HL-60 (cell line): ENCODE measurements around the gene DDC.
"Not testable (repeated sequence)": the region's sequence is repeated elsewhere in the genome, so short reads cannot be mapped to it uniquely, and the experiment has no call there.

ENCODE experiments used
- DNase-seq, 2 experiments: peaks; one replicate each; pipeline ENCODE4 v3.0.0-alpha.2; 2010 to 2020; ENCODE audit warnings: low read depth in 1 of 2, low spot score in 1 of 2
- H3K27ac ChIP-seq: fragments of 250-450 bp; sonication (Bioruptor Pico); replicated peaks from 2 replicates; pipeline ENCODE4 v1.5.1; 2020; ENCODE audit warnings: mild to moderate bottlenecking, moderate library complexity
- H3K27me3 ChIP-seq: fragments of 250-450 bp; sonication (Bioruptor Pico); 2 replicates; pipeline ENCODE4 v1.5.1; 2021; ENCODE audit warnings: mild to moderate bottlenecking, moderate library complexity; ENCODE audit not compliant: insufficient read depth, poor library complexity, severe bottlenecking
- H3K4me3 ChIP-seq: replicated peaks from 2 replicates; pipeline ENCODE4 v1.5.1; 2011; ENCODE audit warnings: mild to moderate bottlenecking, control low read depth, low read length; ENCODE audit not compliant: insufficient read depth
- GABPA ChIP-seq: IDR thresholded peaks from 2 replicates; pipeline ENCODE4 v1.6.1; 2012; ENCODE audit warnings: low read depth
- POLR2AphosphoS5 ChIP-seq: IDR thresholded peaks from 2 replicates; pipeline ENCODE4 v1.6.1; 2012; ENCODE audit warnings: low read depth
- SPI1 ChIP-seq: IDR thresholded peaks from 2 replicates; pipeline ENCODE4 v1.6.1; 2012; ENCODE audit warnings: low read depth, mild to moderate bottlenecking, borderline replicate concordance
- TF ChIP-seq, protein P1 (sequence below): IDR thresholded peaks from one replicate; pipeline ENCODE4 v1.5.1; 2011; ENCODE audit warnings: low read length, control low read depth, inconsistent platforms; ENCODE audit not compliant: insufficient read depth
- TF ChIP-seq, protein P2 (sequence below): IDR thresholded peaks from 2 replicates; pipeline ENCODE4 v1.6.1; 2012; ENCODE audit warnings: low read depth; ENCODE audit not compliant: insufficient replicate concordance

DDC gene

DNA sequence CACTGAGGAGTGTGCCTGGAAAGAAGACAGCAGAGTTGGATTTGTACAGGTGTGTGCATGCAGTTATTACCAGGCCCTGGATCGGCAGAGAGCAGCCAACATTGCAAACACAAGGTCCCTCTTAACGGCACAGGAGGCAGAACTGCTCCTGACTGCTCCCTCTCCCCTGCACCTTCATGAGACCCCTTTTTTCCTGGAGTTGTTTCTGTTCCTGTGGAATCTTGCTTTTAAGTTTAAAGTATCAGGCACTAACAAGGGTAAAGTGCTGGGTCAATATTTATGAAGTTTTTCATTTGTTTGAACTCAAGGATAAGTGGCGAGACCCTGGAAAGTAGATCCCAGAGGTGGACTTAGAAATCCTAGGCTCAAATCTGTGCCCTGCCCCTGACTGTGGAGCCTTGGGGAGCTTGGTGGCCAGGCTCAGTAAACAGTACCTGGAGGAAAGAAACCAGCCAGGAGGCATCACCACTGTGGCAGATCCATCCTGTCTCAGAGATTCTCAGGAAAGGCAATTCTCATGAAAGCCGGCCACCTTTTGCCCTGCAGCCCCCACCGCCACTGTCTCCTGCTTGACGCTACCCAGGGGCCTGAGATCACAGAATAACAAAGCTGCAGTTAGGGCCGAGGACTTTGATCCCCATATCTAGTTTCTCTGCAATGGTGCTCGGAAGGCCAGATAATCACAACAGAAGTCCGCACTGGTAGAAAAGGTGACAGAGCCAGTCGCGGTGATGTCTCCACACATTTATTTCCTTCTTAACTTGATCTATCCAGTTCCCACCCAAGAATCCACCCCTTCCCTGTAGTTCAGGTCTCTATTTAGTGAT is 36.7 kb downstream of the DDC start:
- TF ChIP-seq, protein P1, sequence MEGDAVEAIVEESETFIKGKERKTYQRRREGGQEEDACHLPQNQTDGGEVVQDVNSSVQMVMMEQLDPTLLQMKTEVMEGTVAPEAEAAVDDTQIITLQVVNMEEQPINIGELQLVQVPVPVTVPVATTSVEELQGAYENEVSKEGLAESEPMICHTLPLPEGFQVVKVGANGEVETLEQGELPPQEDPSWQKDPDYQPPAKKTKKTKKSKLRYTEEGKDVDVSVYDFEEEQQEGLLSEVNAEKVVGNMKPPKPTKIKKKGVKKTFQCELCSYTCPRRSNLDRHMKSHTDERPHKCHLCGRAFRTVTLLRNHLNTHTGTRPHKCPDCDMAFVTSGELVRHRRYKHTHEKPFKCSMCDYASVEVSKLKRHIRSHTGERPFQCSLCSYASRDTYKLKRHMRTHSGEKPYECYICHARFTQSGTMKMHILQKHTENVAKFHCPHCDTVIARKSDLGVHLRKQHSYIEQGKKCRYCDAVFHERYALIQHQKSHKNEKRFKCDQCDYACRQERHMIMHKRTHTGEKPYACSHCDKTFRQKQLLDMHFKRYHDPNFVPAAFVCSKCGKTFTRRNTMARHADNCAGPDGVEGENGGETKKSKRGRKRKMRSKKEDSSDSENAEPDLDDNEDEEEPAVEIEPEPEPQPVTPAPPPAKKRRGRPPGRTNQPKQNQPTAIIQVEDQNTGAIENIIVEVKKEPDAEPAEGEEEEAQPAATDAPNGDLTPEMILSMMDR: no peak
- TF ChIP-seq, protein P2, sequence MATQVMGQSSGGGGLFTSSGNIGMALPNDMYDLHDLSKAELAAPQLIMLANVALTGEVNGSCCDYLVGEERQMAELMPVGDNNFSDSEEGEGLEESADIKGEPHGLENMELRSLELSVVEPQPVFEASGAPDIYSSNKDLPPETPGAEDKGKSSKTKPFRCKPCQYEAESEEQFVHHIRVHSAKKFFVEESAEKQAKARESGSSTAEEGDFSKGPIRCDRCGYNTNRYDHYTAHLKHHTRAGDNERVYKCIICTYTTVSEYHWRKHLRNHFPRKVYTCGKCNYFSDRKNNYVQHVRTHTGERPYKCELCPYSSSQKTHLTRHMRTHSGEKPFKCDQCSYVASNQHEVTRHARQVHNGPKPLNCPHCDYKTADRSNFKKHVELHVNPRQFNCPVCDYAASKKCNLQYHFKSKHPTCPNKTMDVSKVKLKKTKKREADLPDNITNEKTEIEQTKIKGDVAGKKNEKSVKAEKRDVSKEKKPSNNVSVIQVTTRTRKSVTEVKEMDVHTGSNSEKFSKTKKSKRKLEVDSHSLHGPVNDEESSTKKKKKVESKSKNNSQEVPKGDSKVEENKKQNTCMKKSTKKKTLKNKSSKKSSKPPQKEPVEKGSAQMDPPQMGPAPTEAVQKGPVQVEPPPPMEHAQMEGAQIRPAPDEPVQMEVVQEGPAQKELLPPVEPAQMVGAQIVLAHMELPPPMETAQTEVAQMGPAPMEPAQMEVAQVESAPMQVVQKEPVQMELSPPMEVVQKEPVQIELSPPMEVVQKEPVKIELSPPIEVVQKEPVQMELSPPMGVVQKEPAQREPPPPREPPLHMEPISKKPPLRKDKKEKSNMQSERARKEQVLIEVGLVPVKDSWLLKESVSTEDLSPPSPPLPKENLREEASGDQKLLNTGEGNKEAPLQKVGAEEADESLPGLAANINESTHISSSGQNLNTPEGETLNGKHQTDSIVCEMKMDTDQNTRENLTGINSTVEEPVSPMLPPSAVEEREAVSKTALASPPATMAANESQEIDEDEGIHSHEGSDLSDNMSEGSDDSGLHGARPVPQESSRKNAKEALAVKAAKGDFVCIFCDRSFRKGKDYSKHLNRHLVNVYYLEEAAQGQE: no peak
- Histone ChIP-seq H3K27ac (no peak overlapping the region), H3K4me3 (no peak overlapping the region), H3K27me3 (no peaks in the 10 kb centered on the region)
- DNase-seq: no peak

DNA sequence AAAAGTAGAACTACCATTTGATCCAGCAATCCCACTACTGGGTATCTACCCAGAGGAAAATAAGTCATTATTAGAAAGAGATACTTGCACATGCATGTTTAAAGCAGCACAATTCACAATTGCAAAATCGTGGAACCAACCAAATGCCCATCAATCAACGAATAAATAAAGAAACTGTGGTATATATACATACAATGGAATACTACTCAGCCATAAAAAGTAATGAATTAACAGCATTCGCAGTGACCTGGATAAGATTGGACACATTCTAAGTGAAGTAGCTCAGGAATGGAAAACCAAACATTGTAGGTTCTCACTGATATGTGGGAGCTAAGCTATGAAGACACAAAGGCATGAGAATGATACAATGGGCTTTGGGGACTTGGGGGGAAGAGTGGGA is 45.9 kb downstream of the DDC start:
- not testable (repeated sequence) for DNase-seq

DNA sequence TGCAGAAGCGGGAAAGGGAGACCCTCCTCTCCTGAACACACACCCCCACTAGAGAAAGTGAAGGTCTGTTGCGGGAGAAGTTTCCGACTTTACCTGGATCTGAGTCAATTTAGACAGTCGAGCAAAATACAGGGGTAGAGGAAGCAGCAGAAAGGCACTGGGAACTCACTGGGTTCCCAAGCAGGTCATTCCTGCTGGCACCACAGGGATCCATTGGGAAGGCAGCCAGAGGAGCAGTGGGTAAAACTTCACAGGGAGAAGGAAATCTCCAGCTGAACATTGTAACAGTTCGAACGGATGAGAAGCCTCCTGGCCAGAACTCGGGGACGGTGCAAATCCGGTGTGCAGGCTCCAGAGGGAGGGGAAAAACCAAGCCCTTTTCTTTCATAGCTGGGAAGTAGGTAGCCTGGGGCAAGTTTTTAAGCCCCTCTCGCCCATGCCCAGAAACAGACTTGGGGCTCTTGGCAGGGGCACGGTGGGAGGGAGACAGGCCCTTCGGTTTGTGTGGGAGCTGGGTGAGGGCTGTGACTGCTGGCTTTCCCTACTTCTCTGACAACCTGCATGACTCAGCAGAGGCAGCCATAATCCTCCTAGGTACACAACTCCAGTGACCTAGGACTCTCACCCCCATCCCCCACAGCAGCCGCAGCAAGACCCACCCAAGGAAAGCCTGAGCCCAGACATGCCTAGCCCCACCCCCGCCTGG is 51.9 kb downstream of the DDC start:
- Histone ChIP-seq H3K27ac (no peak overlapping the region), H3K27me3 (peaks cover 7% of the 10 kb centered on the region), H3K4me3 (no peak overlapping the region)
- TF ChIP-seq GABPA (no peak), POLR2AphosphoS5 (no peak), SPI1 (no peak)
- TF ChIP-seq, protein P2: no peak
- TF ChIP-seq, protein P1: no peak
- DNase-seq: no peak

More for the DNA sequence above, 45.9 kb downstream of the DDC start:
- H3K27me3 ChIP-seq, H3K4me3 ChIP-seq, H3K27ac ChIP-seq: not testable (repeated sequence)

DNA sequence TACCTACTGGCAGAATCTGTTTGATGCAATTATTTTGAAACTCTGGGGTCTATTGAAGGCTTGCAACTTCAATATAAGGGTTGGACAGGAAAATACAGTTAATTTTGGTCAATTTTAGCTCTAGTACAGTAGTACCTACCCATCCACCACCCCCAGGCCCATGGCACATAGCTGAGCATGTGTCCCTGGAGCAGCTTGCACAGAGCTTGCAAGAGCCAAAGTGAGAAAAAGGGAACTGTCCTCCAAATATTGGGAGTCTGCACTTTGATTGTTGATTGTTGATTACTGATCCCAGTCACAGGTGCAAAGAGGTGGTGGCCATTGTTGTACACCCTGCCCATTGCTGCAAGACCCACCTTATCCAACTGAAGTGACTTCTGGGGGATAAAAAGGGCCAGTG is 52.8 kb downstream of the DDC start:
- H3K27me3 ChIP-seq: peaks cover 7% of the 10 kb centered on the region
- no peak overlapping the region for H3K27ac ChIP-seq
- no peak for DNase-seq
- TF ChIP-seq, protein P1: no peak
- TF ChIP-seq, protein P2: no peak
- TF ChIP-seq GABPA (no peak), SPI1 (no peak), POLR2AphosphoS5 (no peak)
- H3K4me3 ChIP-seq: no peak overlapping the region
